ENCODE measurements around the gene UCN3.
"Not testable (repeated sequence)": the region's sequence is repeated elsewhere in the genome, so short reads cannot be mapped to it uniquely, and the experiment has no call there.

UCN3 gene

GRCh38 chr10:5369362-5370158 lies 4.8 kb downstream of the UCN3 start:
- H3K36me3 ChIP-seq (ENCODE audit: insufficient read depth, low read length) = no peaks in the 10 kb centered on the region
- peaks cover 38% of the 10 kb centered on the region for H3K27me3 ChIP-seq (ENCODE audit: control insufficient read depth, insufficient read depth, low read length)
- H3K4me3 ChIP-seq (ENCODE audit: low read length) = no peak overlapping the region
- H3K9ac ChIP-seq (ENCODE audit: low read depth, low read length) = no peak overlapping the region
- no peaks in the 10 kb centered on the region for H3K9me3 ChIP-seq (replicated peaks; ENCODE audit: low read length)
- no peak overlapping the region for H3K4me2 ChIP-seq (ENCODE audit: low read length)
- no peaks in the 10 kb centered on the region for H3K4me1 ChIP-seq (ENCODE audit: control insufficient read depth, insufficient read depth, low read length)

- no peak overlapping the region for H3K4me3 ChIP-seq (ENCODE audit: low read length)
These were observed 6.0 kb downstream of the UCN3 start for GRCh38 chr10:5370493-5371352.

GRCh38 chr10:5373307-5373706 lies 8.5 kb downstream of the UCN3 start:
- Histone ChIP-seq H3K9me3 (replicated peaks; ENCODE audit: low read length) (no peaks in the 10 kb centered on the region), H3K4me3 (ENCODE audit: low read length) (no peak overlapping the region), H3K27me3 (ENCODE audit: control insufficient read depth, insufficient read depth, low read length) (peaks cover 16% of the 10 kb centered on the region), H3K9ac (ENCODE audit: low read depth, low read length) (no peak overlapping the region), H3K36me3 (ENCODE audit: insufficient read depth, low read length) (no peaks in the 10 kb centered on the region), H3K4me2 (ENCODE audit: low read length) (no peak overlapping the region), H3K4me1 (ENCODE audit: control insufficient read depth, insufficient read depth, low read length) (no peaks in the 10 kb centered on the region)

More at GRCh38 chr10:5370493-5371352, 6.0 kb downstream of the UCN3 start:
- Histone ChIP-seq H3K36me3 (ENCODE audit: insufficient read depth, low read length) (no peaks in the 10 kb centered on the region), H3K4me1 (ENCODE audit: control insufficient read depth, insufficient read depth, low read length) (no peaks in the 10 kb centered on the region), H3K4me2 (ENCODE audit: low read length) (no peak overlapping the region), H3K9me3 (replicated peaks; ENCODE audit: low read length) (no peaks in the 10 kb centered on the region), H3K27me3 (ENCODE audit: control insufficient read depth, insufficient read depth, low read length) (peaks cover 28% of the 10 kb centered on the region), H3K9ac (ENCODE audit: low read depth, low read length) (no peak overlapping the region)

GRCh38 chr10:5373891-5374611 lies 9.3 kb downstream of the UCN3 start:
- no peaks in the 10 kb centered on the region for H3K4me1 ChIP-seq (ENCODE audit: control insufficient read depth, insufficient read depth, low read length)
- H3K9me3 ChIP-seq (replicated peaks; ENCODE audit: low read length) = no peaks in the 10 kb centered on the region
- H3K4me2 ChIP-seq (ENCODE audit: low read length) = no peak overlapping the region
- H3K36me3 ChIP-seq (ENCODE audit: insufficient read depth, low read length) = no peaks in the 10 kb centered on the region
- no peak overlapping the region for H3K9ac ChIP-seq (ENCODE audit: low read depth, low read length)
- H3K4me3 ChIP-seq (ENCODE audit: low read length) = no peak overlapping the region
- H3K27me3 ChIP-seq (ENCODE audit: control insufficient read depth, insufficient read depth, low read length) = peaks cover 9% of the 10 kb centered on the region

- H3K27me3 ChIP-seq (ENCODE audit: control insufficient read depth, insufficient read depth, low read length) = peaks cover 8% of the 10 kb centered on the region
- no peaks in the 10 kb centered on the region for H3K36me3 ChIP-seq (ENCODE audit: insufficient read depth, low read length)
- no peak overlapping the region for H3K4me3 ChIP-seq (ENCODE audit: low read length)
- no peaks in the 10 kb centered on the region for H3K4me1 ChIP-seq (ENCODE audit: control insufficient read depth, insufficient read depth, low read length)
- H3K4me2 ChIP-seq (ENCODE audit: low read length) = no peak overlapping the region
- H3K9me3 ChIP-seq (replicated peaks; ENCODE audit: low read length) = no peaks in the 10 kb centered on the region
- H3K9ac ChIP-seq (ENCODE audit: low read depth, low read length) = no peak overlapping the region
These were observed 11.7 kb downstream of the UCN3 start for GRCh38 chr10:5376450-5376849.

- not testable (repeated sequence) for H3K4me1 ChIP-seq (ENCODE audit: control insufficient read depth, insufficient read depth, low read length); H3K4me3 ChIP-seq (ENCODE audit: low read length); H3K27me3 ChIP-seq (ENCODE audit: control insufficient read depth, insufficient read depth, low read length); H3K36me3 ChIP-seq (ENCODE audit: insufficient read depth, low read length); H3K4me2 ChIP-seq (ENCODE audit: low read length); H3K9me3 ChIP-seq (replicated peaks; ENCODE audit: low read length); H3K9ac ChIP-seq (ENCODE audit: low read depth, low read length)
These were observed 14.4 kb downstream of the UCN3 start for GRCh38 chr10:5379202-5379601.

GRCh38 chr10:5380395-5380794 lies 15.6 kb downstream of the UCN3 start:
- H3K4me2 ChIP-seq (ENCODE audit: low read length); H3K27me3 ChIP-seq (ENCODE audit: control insufficient read depth, insufficient read depth, low read length); H3K9me3 ChIP-seq (replicated peaks; ENCODE audit: low read length); H3K4me3 ChIP-seq (ENCODE audit: low read length); H3K9ac ChIP-seq (ENCODE audit: low read depth, low read length); H3K4me1 ChIP-seq (ENCODE audit: control insufficient read depth, insufficient read depth, low read length); H3K36me3 ChIP-seq (ENCODE audit: insufficient read depth, low read length): not testable (repeated sequence)

- H3K9ac ChIP-seq (ENCODE audit: low read depth, low read length) = no peak overlapping the region
- no peak overlapping the region for H3K4me3 ChIP-seq (ENCODE audit: low read length)
- no peaks in the 10 kb centered on the region for H3K9me3 ChIP-seq (replicated peaks; ENCODE audit: low read length)
- H3K4me2 ChIP-seq (ENCODE audit: low read length) = no peak overlapping the region
- no peaks in the 10 kb centered on the region for H3K36me3 ChIP-seq (ENCODE audit: insufficient read depth, low read length)
- H3K27me3 ChIP-seq (ENCODE audit: control insufficient read depth, insufficient read depth, low read length) = peaks cover 6% of the 10 kb centered on the region
- no peaks in the 10 kb centered on the region for H3K4me1 ChIP-seq (ENCODE audit: control insufficient read depth, insufficient read depth, low read length)
These were observed 16.4 kb downstream of the UCN3 start for GRCh38 chr10:5381187-5381586.

- Histone ChIP-seq H3K36me3 (ENCODE audit: insufficient read depth, low read length) (no peaks in the 10 kb centered on the region), H3K27me3 (ENCODE audit: control insufficient read depth, insufficient read depth, low read length) (no peaks in the 10 kb centered on the region), H3K4me2 (ENCODE audit: low read length) (no peak overlapping the region), H3K9ac (ENCODE audit: low read depth, low read length) (no peak overlapping the region), H3K9me3 (replicated peaks; ENCODE audit: low read length) (no peaks in the 10 kb centered on the region), H3K4me3 (ENCODE audit: low read length) (no peak overlapping the region), H3K4me1 (ENCODE audit: control insufficient read depth, insufficient read depth, low read length) (no peaks in the 10 kb centered on the region)
These were observed 20.5 kb downstream of the UCN3 start for GRCh38 chr10:5385224-5385623.

- Histone ChIP-seq H3K27me3 (ENCODE audit: control insufficient read depth, insufficient read depth, low read length) (no peaks in the 10 kb centered on the region), H3K4me3 (ENCODE audit: low read length) (no peak overlapping the region), H3K9me3 (replicated peaks; ENCODE audit: low read length) (peaks cover 7% of the 10 kb centered on the region), H3K36me3 (ENCODE audit: insufficient read depth, low read length) (no peaks in the 10 kb centered on the region), H3K4me2 (ENCODE audit: low read length) (no peak overlapping the region), H3K4me1 (ENCODE audit: control insufficient read depth, insufficient read depth, low read length) (no peaks in the 10 kb centered on the region), H3K9ac (ENCODE audit: low read depth, low read length) (no peak overlapping the region)
These were observed 22.4 kb downstream of the UCN3 start for GRCh38 chr10:5387169-5387568.

GRCh38 chr10:5390607-5391205 lies 25.9 kb downstream of the UCN3 start:
- H3K4me2 ChIP-seq (ENCODE audit: low read length) = no peak overlapping the region

More at GRCh38 chr10:5390607-5391205, 25.9 kb downstream of the UCN3 start:
- Histone ChIP-seq H3K36me3 (ENCODE audit: insufficient read depth, low read length) (no peaks in the 10 kb centered on the region), H3K4me3 (ENCODE audit: low read length) (no peak overlapping the region), H3K9ac (ENCODE audit: low read depth, low read length) (no peak overlapping the region), H3K27me3 (ENCODE audit: control insufficient read depth, insufficient read depth, low read length) (no peaks in the 10 kb centered on the region), H3K4me1 (ENCODE audit: control insufficient read depth, insufficient read depth, low read length) (no peaks in the 10 kb centered on the region), H3K9me3 (replicated peaks; ENCODE audit: low read length) (peaks cover 7% of the 10 kb centered on the region)
